NCI-H1694 (cell line): Measurements from ENCODE around the gene OSGIN1.

Experiments
- DNase-seq: peaks from one replicate; lab custom pipeline; 2025; lab: John Stamatoyannopoulos, UW

OSGIN1 gene

GRCh38 chr16:84004442-84004841 is 51.4 kb downstream of the OSGIN1 start:
- DNase-seq, result no peak

- DNase-seq, result no peak
Measured at GRCh38 chr16:84005391-84005790, 52.4 kb downstream of the OSGIN1 start.

GRCh38 chr16:84007520-84007919 is 54.5 kb downstream of the OSGIN1 start:
- no peak for DNase-seq

GRCh38 chr16:84007965-84008364 is 54.9 kb downstream of the OSGIN1 start:
- no peak for DNase-seq

- DNase-seq, result no peak
Measured at GRCh38 chr16:84009282-84009681, 56.2 kb downstream of the OSGIN1 start.

- no peak for DNase-seq
Measured at GRCh38 chr16:84013787-84014569, 60.9 kb downstream of the OSGIN1 start.

GRCh38 chr16:84014570-84015327 is 61.7 kb downstream of the OSGIN1 start:
- DNase-seq, result no peak

- DNase-seq, result no peak
Measured at GRCh38 chr16:84015399-84015798, 62.4 kb downstream of the OSGIN1 start.
